Activated CD8-positive, alpha-beta memory T cell treated with anti-CD3 and anti-CD28 coated beads, Interleukin-2, amount 50 U/mL, for 1 hour (primary cell): Measurements from ENCODE around the gene SAMD8.

Experiments
- DNase-seq: peaks from one replicate; pipeline ENCODE4 v3.0.0-alpha.2; 2020; ENCODE audit errors: extremely low read depth

SAMD8 gene

DNA sequence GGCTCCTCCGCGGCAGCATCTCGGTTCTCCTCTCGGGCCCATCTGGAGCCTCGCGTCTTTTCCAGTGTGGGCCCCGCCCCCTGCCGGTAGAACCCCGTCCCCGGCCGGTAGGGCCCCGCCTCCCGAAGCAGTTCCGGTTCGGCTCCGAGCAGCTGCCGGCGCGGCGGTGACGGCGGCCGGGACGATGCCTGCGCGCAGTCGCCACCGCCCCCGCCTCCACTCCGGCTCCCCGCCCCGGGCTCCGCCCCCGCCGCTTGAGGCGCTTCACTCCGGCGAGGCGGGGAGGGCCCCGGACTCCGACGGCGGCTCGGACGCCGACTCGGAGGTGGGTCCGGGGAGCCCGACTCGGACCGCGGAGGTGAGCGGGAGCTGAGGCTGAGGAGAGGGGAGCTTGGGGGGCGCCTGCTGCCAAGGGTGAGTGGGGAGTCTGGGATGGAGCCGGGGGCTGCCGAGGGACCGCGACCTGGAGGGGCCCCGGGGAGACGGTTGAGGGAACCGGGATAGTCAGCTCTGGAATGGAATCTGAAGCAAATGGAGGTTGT lies at the start of gene SAMD8:
Gene SAMD8, plus strand, starts transcription at position 292 of the 542 bp plus-strand sequence. CDS start 38,873 bp downstream, outside the sequence.
- DNase-seq: peak; percentile 80

DNA sequence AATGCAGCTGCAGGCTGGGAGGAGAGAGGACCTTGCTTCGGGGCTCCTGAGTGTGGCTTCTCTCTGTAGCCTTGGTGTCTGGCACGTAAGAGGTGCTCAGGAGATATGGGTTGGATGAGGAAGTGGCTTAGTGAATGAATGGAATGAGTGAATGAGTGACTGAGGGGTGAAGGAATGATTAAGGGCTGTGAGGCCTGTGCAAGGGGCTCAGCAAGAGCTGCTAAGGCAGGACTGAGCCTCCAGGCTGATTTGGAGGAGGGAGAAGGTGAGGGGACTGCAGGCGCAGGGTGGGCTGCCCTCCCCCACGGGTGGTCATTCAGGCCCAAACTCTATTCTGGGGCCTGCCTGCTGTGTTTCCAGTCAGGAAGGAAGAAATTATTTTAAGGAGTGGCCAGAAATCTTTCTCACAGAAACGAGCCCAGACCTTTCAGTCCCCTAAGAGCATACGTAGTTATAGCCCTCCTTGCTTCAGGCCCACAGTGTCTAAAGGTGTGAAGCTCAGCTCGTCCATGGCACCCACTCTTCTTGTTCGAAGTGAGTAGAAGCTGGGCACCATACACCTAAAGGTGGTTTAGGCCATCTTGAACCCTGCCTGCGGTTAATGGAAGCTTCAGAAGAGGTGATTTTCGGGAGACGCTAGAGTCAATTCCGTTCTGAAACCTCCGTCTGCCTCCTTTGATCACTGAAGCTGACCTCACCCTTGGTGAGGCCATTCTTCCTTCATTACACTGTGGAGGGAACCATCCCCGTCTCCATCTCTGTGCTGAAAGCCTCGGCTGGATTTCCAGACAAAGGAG lies 49.5 kb upstream of the SAMD8 start:
- no peak for DNase-seq

DNA sequence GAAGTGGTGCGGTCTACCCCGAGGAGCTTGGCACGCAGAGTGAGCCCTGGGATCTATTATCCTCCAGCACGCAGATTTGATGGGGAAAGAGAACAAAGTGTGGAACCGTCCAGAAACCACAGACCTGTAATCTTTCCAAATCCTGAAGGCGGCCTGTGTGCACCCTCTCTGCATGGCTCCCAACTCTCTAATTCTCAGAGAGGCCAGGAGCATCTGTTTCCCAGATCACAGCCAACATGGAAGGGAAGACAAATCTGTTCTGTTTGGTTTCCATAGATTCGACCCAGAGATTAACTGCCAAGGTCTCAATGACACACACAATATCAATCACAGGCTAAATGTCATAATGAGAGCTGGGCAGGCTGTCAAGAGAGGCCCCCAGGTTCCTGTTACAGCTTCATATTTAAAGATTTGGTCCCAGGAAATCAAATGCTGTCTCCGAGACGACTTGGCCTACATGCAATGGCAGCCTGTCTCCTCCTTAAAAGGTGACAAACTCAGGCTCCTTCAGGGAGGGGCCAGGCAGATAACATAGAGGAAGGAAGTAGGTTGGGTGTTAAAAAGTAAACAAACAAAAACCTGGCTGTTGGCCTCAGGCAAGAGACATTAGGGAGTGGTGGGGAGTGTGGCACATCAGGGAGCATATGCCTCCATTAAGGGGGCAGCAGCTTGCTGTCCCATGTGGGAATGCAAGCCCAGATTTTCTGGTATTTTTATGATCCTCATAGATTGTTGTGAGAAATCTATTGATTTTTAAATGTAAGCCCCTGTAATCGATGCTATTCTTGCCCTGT lies 48.8 kb upstream of the SAMD8 start:
- no peak for DNase-seq

DNA sequence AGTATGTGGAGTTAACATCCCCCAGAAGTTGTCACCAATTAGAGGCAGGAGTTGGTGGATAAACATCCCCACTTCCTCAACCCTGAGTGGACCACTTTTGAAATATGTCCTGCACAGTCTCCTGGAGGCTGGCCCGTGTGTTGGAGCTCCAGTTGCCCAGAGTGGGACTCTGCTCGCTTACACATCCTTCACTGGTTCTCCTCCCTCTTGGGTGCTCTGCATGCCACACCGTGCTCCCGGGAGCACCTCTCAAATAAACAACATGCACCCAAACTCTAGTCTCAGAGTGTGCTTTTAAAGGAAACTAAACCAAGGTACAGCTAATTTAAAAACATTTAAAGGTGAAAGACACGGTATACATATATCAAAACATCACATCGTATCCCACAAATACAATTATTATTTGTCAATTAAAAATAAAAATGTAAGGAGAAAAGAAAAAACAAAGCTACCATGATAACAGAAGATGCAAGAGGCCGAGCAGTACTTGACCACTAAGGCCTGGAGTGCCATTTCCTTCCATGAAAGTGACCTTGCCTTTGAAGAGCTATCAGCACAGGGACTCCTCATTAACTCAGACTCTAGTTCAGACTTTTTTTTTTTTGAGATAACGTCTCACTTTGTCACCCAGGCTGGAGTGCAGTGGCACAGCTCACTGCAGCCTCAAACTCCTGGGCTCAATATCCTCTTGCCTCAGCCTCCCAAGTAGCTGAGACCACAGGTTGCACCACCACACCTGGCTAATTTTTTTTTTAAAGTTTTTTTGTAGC lies 47.8 kb upstream of the SAMD8 start:
- no peak for DNase-seq

DNA sequence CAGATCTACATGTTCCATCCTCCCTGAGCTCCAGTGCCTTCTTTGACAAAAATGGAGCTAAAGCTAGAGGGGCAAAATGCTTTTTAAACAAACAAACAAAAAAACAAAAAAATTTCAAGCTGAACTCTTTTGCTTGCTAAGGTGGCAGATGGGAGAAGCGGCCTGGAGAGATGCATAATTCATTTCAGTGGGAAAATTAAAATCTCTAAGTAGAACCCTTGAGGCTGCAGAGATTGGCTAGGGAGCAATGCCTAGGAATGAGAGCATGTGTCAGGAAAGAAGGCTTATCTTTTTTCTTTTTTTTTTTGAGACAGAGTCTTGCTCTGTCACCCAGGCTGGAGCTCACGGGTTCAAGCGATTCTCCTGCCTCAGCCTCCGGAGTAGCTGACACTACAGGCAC lies 46.4 kb upstream of the SAMD8 start:
- DNase-seq: no peak

DNA sequence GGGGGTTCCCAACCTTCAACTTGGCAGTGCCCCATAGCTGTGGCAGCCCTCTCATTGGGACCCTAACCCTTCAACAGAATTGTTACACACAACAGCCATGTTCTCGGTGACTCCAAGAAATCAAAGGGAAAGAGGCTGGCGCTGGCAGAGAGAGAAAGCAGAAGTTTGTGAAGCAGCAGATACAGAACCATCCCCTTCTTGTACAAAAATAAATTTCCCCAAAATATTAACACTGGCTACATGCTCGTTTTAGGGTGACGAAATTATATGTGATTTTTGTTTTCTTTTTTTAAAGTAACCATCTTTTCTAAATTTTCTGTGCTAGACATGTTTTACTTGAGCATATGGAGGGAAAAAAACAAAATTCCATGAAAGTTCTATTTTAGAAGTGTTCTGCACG lies 45.2 kb upstream of the SAMD8 start:
- no peak for DNase-seq

DNA sequence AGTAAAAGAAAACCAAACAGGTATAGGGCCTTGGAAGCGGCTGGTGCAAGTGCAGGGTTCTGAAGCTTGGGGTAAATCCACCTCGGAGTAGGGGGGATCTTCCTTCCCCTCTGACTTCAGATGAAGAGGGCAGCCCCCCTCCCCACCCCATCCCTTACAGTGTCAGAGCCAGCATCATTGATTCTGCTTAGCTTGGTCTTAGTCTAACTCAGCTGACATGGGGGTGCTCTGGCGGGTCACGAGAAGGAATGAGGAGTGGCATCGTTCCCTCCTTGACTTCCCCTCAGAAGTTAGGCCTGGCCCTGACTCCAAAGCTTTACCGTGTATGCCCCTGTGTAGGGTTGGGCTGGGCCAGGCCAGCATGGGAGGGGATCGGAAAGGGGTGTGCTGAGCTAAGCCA lies 44.2 kb upstream of the SAMD8 start:
- DNase-seq: no peak

DNA sequence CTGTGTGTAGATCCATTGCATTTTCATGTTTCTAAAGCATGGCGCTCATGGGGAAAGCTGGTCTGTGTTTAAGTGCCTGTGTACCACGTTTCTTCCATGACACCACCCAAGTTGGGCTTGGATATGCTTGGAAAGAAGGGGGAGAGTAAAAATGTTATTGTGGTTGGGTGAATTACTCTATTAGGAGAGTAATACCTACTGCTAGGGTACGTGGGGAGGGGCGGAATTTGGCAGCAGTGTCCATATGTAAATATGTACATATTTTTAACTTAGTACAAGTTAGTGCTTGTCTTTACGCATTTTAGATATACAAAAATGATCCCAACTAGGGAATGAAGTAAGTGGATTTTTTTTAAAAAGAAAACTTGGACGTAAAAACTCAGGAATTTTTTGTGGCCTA lies 42.9 kb upstream of the SAMD8 start:
- no peak for DNase-seq

DNA sequence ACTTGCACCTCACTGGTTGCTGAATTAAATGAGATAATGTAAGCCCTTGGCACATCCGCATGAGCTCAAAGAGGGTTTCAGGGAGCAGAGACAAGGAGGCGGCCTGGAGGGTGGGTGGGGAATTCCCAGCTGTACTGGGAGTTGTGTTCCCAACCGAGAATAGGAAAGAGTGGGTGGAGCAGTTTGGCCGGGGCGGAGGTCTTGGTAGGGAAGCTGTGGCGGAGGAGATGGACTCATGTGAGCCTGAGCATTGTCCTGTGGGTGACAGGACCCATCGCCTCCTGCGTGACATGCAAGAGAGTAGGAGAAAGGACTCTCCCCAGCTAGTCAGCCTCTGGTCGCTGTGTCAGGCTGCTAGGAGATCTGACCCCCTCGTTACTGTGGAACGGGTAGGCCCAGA lies 41.0 kb upstream of the SAMD8 start:
- no peak for DNase-seq

DNA sequence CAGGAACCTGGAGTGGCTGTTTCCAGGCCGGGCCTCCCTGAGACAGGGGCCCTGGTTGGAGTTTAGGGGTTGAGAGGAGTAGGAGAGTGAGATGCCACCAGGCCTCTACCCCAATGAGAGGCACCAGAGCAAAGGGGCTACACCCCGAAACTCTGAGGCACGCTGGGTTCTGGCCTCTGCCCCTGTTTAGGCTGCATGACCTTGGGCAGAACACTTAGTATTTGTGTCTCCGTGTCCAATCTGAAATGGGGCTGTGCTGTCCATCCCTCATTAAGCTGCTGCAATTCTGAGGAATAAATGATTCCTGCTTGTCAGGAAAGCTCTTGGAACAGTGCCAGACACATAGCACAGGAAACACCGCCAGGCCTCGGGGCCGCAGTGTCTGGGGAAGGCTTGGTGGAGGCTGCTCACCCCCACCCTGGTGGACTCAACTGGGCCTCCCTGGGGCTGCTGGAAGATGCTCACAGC lies 40.5 kb upstream of the SAMD8 start:
- DNase-seq: no peak

DNA sequence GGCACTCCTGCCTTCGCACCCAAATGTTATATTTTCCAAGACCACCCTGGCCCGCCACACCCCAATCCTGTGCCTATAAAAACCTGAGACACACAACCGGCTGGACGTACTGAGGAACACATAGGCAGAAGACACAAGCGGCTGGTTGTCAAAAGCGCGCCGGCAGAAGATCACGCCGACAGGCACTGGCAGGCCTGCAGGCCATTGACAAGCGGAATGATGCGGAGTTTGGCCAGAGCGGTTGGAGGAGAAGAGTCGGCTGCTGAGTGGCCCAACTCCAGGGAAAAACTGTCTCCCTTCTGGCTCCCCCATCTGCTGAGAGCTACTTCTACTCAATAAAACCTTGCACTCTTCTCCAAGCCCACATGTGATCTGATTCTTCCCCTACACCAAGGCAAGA lies 39.7 kb upstream of the SAMD8 start:
- DNase-seq: no peak

DNA sequence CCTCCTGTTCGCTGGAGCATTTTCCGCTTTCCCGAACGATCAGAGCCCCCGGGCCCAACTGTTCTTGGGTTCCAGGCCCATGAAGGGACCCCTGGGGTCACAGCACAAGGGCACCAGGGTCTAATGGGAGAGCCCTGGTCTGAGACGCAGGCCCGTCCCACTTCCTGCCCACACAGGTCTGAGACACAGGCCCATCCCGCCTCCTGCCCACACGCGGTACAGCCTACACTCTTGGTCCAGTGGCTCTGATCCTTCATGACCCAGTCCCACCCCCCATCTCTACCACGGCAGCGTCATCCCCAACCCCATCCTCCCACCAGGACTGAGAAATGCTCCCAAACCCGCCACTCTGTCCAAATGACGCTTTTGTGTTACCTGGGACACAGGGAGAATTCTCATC lies 38.7 kb upstream of the SAMD8 start:
- DNase-seq: no peak

DNA sequence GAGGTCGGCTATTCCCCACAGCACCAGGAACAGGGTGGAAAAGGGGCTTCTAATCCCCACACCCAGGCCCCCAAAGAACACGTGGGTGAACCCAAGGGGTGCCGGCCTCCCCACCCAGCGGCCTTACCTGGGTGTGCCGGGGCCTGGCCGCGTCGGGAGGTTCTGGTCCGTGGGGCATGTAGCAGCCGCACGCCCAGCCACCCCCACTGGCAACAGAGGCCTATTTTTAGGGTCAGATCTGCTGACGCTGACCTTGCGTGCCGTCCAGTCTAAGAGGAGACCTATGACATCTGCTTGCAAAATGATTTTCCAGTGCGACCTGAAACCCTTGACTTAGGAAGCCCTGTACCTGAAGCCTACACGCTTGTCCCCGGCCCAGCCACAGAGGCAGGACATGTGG lies 38.0 kb upstream of the SAMD8 start:
- no peak for DNase-seq

DNA sequence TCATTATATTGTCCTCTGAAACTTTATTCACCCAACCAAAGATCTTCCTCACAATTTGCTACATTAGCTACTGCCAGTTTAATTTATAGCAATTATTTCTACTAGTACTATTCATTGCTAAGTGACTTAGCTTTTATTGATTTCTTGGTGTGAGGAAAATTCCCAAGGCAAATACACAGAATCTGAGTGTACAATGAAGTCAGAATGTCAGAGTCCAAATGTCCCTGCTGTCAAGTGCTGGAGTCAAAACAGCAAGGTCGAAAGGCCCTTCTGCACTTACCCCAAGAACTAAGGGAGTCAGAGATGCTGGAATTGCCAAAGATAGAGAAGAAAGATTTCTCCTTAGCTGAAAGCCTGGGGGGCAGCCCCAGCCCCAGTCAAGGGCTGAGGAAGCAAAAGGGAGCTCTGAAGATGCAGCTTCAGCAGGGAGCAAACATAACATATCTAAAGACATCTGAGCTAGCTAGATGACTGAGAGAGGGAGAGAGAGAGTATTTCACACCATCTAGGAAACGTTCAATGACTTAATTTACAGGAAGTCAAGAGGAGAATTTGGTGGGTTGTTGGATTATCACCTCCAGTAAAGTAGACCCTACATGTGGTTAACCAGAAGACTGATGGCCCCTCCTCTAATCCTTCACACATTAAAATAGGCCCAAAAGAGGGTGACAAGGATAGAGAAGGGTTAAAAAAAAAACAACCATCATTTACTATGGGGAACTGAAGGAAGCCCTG lies 36.6 kb upstream of the SAMD8 start:
- DNase-seq: no peak

DNA sequence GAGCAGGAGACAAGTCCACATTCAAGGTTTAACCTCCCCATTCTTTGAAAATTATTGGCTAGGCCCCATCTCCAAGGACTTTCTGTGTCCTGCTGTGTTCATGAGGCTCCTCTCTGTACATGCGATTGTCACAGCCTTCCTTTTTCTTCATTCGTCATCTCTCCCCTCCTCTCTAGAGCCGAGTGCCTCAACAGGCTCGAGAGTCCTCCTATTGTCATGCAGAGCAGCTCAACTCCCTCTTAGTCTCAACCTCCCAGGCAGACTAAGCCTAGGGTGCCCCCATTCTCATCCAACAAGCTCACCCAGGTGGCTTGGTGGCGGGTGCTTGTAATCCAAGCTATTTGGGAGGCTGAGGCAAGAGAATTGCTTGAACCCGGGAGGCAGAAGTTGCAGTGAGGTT lies 35.1 kb upstream of the SAMD8 start:
- DNase-seq: no peak

DNA sequence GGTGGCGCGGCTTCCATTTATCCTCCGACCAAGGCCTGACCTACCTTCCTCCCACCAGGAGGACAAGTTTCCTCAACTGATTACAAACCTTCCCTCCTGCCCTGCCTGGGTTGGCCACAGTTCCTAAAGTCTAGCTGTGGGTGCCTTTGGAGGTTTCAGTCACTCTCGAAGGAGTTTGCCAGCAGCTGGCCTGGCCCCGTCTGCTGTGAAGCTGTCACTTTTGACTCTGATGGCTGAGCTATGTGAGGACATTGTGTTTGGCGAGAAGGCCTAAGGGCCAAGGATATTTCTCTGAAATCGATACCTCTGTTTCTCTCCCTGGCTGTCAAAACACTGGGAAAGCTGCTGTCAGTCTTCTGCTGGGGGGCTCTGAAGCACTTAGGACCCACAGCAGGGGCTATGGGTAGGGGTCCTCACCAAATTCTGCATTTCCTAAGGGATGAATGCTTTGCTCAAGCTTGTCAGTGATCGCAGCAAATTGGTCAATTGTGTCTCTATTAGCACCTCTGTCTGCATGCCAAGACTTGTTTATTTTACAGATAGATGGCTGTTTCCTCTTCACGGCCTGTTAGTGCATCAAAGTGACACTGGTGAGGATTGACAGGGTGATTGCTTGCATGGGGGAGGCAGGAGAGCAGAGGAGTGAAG lies 31.9 kb upstream of the SAMD8 start:
- no peak for DNase-seq

DNA sequence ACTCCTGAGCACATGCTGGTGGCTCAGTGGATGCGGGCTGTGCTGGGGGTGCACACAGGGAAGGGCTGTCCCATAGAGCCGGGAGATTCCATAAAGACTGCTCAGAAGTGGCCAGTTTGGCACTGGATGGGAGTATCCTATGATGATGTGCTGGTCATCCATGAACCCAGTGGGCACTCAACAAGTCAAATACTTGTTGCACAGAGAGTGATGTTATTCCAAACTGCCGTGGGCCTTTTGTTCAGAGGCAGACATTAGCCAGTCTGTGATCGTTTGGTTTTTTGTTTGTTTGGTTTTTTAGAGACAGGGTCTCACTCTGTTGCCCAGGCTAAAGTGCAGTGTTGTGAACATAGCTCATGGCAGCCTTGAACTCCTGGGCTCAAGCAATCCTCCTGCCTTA lies 30.9 kb upstream of the SAMD8 start:
- DNase-seq: no peak

DNA sequence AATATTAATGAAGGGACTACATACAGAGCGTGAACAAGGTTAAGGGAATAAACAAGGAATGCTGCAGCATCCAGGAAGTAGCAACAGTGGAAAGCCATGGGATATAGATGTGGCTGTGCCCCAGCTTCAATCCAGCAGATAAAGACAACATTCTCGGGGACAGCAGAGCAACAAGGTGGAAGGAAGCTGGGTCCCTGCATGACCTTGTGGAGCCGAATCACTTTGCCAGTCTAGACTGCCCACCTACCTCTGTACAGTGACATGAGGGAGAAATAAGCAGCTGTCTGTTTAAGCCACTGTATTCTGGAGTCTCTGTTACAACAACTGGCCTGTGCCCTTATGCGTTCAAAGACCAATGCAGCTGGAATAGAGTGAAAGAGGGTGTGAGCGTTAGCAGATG lies 30.1 kb upstream of the SAMD8 start:
- DNase-seq: no peak

DNA sequence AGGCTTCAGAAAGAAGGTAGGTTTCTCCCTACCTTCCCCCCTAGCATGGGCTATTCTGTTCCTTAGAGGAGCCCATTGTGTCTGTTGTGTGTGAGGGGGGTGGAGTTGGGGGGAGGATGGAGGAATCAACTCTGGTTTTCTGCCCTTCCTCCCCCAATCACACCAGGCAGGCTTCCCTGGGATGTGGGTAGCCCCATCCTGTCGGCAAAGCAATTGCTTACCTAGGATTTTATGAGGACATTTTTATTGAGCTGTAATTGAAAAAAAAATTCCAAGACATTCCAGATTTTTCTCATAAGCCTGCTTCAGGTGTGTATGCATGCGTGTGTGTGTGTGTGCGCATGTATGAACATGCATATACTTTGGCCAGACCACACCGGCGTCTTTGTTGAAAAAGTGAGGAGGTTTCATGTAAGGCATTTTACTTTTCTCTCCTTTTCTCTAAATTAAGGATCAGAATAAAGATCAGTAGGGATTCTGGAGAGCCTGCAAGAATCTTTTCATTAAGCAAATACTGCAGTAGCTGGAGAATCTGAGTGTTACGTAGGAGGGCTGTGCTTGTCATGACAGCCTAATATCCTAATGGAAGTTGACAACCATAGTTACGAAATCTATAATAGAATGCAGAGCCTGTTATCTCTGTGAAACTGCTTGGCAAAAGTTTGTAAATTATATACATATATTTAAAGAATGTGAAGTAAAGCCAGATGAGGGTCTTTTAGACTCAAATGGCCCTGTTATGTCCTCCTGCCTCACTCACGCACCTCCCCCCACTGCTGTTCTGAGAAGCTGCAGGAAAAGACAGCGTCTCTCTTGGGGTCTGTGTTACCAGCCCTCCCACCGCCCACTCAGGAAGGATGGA lies 27.3 kb upstream of the SAMD8 start:
- no peak for DNase-seq

DNA sequence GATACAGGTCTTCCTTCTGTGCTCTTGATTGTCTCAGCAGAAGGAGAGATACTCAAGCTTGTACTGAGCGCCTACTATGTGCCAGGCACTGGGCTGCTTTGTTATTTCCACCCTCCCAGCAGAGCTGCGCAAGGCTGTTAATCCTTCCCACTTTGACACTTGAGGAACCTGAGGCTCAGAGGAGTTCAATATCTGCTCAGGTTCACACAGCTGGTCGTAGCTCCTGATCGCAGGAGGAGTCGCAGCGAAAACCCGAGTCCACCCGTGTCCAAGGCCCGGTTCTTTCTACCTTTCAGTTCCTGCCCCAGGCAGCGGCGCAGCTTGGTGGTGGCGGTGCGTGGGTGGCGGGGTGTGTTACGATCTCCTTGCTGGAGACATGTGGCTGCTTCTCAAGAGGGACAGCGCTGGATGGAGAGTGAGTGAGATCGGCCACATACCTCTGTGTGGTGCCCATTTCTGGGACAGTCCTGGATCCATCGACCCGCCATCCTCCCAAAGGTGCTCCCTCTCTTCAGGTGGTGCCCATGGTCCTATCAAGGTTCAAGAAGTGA lies 26.5 kb upstream of the SAMD8 start:
- no peak for DNase-seq
